ENCODE measurements around the gene HELZ2.

DNA sequence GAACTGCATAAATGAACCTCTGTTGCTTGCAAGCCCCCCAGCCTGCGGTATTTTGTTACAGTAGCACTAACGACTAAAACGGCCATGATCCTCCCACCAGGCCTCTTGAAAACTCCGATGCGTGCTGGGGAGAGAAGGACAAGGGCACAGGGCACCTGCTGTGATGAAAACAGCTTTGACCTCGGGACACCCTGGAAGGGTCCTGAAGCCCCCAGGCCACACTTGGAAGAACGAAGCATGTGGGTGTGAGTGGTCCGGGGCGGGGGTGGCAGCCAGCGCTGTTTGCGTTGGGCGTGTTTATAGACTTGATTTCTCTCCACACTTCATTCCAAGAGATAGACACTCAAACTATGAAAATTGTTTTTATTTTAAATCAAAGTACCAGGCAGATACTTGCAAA lies 13.2 kb upstream of the HELZ2 start:
- TF ChIP-seq, protein P1, sequence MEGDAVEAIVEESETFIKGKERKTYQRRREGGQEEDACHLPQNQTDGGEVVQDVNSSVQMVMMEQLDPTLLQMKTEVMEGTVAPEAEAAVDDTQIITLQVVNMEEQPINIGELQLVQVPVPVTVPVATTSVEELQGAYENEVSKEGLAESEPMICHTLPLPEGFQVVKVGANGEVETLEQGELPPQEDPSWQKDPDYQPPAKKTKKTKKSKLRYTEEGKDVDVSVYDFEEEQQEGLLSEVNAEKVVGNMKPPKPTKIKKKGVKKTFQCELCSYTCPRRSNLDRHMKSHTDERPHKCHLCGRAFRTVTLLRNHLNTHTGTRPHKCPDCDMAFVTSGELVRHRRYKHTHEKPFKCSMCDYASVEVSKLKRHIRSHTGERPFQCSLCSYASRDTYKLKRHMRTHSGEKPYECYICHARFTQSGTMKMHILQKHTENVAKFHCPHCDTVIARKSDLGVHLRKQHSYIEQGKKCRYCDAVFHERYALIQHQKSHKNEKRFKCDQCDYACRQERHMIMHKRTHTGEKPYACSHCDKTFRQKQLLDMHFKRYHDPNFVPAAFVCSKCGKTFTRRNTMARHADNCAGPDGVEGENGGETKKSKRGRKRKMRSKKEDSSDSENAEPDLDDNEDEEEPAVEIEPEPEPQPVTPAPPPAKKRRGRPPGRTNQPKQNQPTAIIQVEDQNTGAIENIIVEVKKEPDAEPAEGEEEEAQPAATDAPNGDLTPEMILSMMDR (IDR thresholded peaks at IDR 0.05): no peak
- TF ChIP-seq POLR2A (IDR thresholded peaks at IDR 0.05) (no peak), POLR2AphosphoS5 (IDR thresholded peaks at IDR 0.05) (no peak)
